Mononuclear cell (primary cell): ENCODE measurements around the gene KIF13A. TPM values are rescaled to one million over a fixed set of nuclear protein-coding genes. Genes with fewer than 3 reads are reported as not detected.
"Not testable (repeated sequence)": the region's sequence is repeated elsewhere in the genome, so short reads cannot be mapped to it uniquely, and the experiment has no call there.

Experiments used
- H3K27me3 ChIP-seq: 2 replicates; pipeline ENCODE4 v1.6.0; 2011; ENCODE audit warnings: low read length, control low read depth; ENCODE audit not compliant: insufficient read depth
- H3K4me1 ChIP-seq: 2 replicates; pipeline ENCODE4 v1.5.1; 2011; ENCODE audit warnings: mild to moderate bottlenecking, low read length, control low read depth; ENCODE audit not compliant: insufficient read depth
- H3K4me3 ChIP-seq: 2 replicates; pipeline ENCODE4 v1.5.1; 2011; ENCODE audit warnings: mild to moderate bottlenecking, low read length, moderate library complexity
- H3K9me3 ChIP-seq: 2 replicates; pipeline ENCODE4 v1.5.1; 2011; ENCODE audit warnings: low read depth, mild to moderate bottlenecking, control low read depth, low read length
- total RNA-seq: library from RNA; depleted of rRNA; stranded (reverse); fragments of >200 nt; gene quantifications from one replicate; pipeline ENCODE4 v1.2.3, GENCODE V29; 2012

KIF13A gene
- 18.1 TPM for total RNA-seq

DNA sequence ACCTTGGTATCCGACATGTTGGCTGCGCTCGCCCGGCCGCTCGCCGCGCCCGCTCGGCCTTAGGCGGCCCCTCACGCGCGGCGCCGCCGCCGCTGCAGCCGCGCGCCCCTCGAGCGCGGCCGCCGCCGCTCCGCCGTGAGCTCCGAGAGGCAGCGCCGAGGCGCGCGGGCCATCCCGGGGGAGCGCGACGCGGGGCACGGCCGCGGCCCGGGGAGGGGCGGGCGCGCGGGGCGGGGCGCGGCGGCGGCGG is at the start of gene KIF13A:
Gene KIF13A, minus strand, starts transcription at position 189 of the 250 bp plus-strand sequence. Its CDS starts 172 bp downstream, at position 17.
- Histone ChIP-seq H3K4me3 (peak within 1 kb of the TSS; percentile 52), H3K4me1 (peaks cover 50% of the 10 kb centered on the region), H3K9me3 (no peaks in the 10 kb centered on the region), H3K27me3 (no peaks in the 10 kb centered on the region)

DNA sequence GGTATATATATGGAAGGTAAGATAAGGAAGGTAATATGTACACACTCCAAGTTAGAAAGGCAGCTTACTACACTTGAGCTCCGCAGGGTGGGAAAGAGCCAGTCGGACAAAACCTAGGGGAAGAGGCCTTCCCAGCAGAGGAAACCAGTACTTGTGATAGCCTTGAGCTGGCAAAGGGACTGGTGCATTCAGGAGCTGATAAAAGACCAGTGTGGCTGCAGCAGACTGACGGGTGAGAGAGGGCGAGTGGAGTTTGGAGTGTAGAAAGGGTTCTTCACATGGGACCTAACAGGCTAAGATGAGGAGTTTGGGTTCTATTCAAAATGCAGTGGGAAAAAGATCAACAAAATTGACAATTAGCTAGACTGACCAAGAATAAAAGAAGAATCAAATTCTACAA is 49.3 kb upstream of the KIF13A start:
- no peak overlapping the region for H3K4me3 ChIP-seq
- no peaks in the 10 kb centered on the region for H3K9me3 ChIP-seq
- no peaks in the 10 kb centered on the region for H3K27me3 ChIP-seq

DNA sequence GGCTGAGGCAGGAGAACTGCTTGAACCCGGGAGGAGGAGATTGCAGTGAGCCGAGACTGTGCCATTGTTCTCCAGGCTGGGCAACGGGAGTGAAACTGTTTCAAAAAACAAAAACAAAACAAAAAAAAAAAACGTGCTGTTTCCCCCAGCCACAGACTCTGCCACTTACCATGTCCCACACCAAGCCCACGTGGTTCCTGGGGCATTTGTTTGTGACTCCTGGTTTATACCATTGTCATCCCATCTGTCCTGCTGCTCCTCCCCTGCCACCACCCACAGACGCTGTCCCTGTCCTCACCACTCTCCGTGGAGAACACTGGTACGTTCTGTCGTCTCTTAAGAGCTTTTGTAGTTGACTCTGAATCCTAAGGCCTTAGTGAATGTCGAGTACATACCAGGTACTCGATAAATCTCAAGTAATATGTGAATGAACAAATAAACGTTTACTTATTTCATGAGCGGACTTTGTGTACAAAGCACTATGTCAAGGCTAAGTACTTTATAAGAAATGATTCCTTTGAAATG is 48.0 kb upstream of the KIF13A start:
- Histone ChIP-seq H3K4me3 (no peak overlapping the region), H3K9me3 (no peaks in the 10 kb centered on the region), H3K27me3 (no peaks in the 10 kb centered on the region), H3K4me1 (no peaks in the 10 kb centered on the region)

More for the DNA sequence above, 49.3 kb upstream of the KIF13A start:
- no peaks in the 10 kb centered on the region for H3K4me1 ChIP-seq

DNA sequence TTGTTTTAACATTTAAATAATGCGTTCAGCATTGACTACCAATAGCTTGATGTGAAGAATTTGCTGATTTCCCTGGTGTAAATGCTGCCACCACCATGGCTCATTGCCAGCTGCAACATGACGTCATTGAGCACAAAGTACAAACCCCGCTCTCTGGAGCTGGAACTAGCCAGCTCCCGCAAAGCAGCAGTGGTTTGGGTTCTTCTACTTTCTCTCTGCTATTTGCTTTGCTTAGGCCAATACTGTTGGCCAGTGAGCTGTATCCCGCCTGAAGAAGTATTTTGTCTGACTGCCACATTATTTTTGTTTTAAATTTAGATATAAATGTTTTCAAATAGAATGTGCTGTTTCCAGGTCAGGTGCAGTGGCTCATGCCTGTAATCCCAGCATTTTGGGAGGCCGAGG is 47.4 kb upstream of the KIF13A start:
- Histone ChIP-seq H3K4me3 (no peak overlapping the region), H3K9me3 (no peaks in the 10 kb centered on the region), H3K4me1 (no peaks in the 10 kb centered on the region), H3K27me3 (no peaks in the 10 kb centered on the region)

DNA sequence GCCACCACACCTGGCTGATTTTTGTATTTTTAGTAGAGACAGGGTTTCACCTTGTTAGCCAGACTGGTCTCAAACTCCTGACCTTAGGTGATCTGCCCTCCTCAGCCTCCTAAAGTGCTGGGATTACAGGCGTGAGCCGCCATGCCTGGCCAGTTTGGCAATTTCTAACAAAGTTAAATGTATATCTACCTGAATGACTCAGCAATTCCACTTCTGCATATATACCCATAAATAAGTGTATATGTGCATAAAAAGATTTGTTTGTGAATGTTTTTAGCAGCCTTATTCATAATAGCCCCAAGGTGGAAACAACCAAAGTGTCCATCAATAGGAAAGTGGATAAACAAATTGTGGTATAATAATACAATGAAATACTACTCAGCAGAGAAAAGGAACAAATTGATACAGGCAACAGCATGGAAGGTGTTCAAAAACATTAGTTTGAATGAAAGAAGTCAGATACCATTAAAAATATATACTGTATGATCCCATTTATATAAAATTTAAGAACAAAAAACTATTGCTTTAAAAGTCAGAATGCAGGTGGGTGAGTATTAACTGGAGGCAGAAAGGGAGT is 44.3 kb upstream of the KIF13A start:
- Histone ChIP-seq H3K9me3 (no peaks in the 10 kb centered on the region), H3K4me3 (no peak overlapping the region), H3K4me1 (no peaks in the 10 kb centered on the region), H3K27me3 (no peaks in the 10 kb centered on the region)

DNA sequence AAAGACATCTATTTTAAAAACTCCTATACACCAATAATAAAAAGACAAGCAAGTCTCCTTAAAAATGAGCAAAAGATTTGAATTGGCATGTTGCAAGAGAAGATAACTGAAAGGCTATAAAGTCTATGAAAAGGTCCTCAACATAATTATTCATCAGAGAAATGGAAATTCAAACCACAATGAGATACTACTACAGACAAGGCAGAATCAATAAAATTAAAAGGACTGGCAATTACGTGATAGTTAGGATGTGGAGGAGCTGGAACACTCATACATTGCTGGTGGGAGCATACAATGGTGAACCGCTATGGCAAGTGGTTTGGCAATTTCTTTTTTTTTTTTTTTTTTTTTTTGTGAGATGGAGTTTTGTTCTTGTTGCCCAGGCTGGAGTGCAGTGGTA is 43.8 kb upstream of the KIF13A start:
- H3K9me3 ChIP-seq = no peaks in the 10 kb centered on the region
- no peak overlapping the region for H3K4me3 ChIP-seq
- no peaks in the 10 kb centered on the region for H3K27me3 ChIP-seq
- no peaks in the 10 kb centered on the region for H3K4me1 ChIP-seq

DNA sequence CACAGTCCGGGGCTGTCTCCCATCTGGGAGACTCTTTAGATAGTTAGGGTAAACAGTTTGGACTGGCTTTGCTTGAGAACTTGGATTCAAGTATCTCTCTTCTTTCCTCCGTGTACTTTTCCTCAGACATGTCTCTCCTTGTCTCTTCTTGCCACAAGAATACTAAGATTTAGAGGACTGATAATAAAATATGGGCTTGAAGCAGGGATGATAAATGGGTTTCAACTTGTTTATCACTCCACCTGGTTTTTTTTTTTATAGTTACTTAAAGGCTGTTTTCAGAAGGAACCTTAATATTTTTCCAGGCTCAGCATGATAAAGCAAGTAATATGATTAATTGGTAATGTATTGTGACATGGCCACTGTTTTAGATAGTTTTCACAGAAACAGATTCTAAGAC is 40.9 kb upstream of the KIF13A start:
- Histone ChIP-seq H3K27me3 (no peaks in the 10 kb centered on the region), H3K4me3 (no peak overlapping the region), H3K9me3 (no peaks in the 10 kb centered on the region), H3K4me1 (no peaks in the 10 kb centered on the region)

DNA sequence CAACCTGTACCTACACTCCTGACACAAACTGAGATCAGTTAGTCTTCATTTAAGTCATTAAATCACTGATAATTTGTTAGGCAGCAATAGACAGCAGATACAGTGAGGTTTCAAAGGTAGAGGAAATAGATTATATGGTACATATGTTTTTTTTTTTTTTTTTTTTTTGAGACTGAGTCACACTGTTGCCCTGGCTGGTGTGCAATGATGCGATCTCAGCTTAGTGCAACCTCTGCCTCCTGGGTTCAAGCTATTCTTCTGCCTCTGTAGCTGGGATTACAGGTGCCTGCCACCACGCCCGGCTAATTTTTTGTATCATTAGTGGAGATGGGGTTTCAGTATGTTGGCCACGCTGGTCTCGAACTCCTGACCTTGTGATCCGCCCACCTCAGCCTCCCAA is 38.2 kb upstream of the KIF13A start:
- H3K9me3 ChIP-seq = no peaks in the 10 kb centered on the region
- H3K4me3 ChIP-seq = no peak overlapping the region
- H3K4me1 ChIP-seq = no peaks in the 10 kb centered on the region
- no peaks in the 10 kb centered on the region for H3K27me3 ChIP-seq

DNA sequence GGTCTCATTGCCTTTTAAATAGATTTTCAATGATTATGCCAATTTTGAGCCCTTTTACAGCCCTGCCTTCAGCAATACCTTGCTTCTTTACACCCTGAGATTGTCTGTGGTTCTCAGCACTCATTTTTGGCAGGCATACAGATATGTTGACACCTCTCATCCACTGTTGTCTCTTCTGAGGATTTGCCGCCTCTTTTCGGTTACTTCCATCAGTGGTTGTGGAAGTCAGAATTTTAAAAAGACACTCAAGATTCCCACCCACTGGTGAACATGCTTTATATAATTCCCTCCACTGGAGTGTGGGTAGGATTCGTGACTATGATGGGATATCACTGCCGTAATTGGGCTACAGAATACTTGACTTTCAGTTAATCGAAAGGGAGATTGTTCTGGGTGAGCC is 37.4 kb upstream of the KIF13A start:
- H3K9me3 ChIP-seq = no peaks in the 10 kb centered on the region
- no peak overlapping the region for H3K4me3 ChIP-seq
- H3K27me3 ChIP-seq = no peaks in the 10 kb centered on the region
- no peaks in the 10 kb centered on the region for H3K4me1 ChIP-seq

DNA sequence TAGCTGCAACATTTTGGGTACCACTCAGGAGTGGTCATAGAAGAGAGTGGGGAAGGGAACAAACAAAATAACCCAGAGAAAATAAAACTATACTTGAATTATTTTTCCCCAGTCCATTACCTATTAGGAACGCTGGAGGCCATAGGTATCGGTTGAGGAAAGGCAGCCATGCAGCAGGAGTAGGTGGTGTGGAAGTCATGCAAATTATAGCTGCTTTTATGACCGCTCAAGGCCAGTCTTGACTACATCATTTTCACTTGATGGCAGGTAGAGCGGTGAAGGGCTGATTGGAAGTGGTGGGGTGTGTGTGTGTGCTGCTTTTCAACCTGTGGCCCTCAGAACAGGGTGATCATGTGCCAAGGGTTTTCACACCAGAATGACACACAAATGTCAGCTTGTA is 36.5 kb upstream of the KIF13A start:
- H3K4me1 ChIP-seq = no peaks in the 10 kb centered on the region
- H3K4me3 ChIP-seq = no peak overlapping the region
- H3K27me3 ChIP-seq = no peaks in the 10 kb centered on the region
- H3K9me3 ChIP-seq = no peaks in the 10 kb centered on the region

DNA sequence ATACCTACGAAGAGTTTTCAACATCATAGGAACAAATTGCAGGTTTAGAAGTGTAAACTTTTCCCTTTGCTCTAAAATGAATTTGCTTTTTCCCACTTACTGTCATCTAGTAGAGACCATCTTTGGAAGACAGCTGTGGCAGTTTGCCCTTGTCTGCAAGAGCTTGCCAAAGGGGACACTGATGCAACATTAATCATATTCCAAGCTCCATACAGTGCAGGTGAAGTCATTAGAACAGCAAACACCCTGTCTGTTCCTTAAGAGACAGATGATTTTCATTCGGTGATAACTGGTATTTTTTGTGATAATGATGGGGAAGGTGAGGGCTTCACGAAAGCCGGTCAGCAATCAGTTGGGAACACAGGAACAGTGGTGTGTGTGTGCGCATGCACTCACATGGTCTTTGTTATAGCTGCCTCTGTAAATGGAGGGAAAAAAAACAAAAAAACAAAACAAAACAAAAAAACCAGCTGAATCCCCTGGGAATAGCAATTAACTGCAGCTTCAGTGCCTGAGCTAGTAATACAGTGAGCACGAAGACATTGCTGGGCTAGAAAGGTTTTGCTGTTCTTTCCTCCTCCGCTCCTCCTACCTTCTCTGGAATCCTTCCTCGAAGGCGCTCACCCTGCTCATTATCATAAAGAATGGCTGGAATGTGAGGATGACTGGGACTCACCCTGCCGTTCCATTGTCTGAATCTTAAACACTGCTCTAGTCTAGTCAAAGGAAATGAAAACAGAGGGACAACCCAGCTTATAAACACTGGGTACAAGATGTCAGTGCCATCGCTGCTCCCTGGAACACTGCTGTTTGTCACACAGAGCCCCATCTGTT is 35.2 kb upstream of the KIF13A start:
- no peaks in the 10 kb centered on the region for H3K4me1 ChIP-seq
- no peak overlapping the region for H3K4me3 ChIP-seq
- H3K9me3 ChIP-seq = no peaks in the 10 kb centered on the region
- no peaks in the 10 kb centered on the region for H3K27me3 ChIP-seq

DNA sequence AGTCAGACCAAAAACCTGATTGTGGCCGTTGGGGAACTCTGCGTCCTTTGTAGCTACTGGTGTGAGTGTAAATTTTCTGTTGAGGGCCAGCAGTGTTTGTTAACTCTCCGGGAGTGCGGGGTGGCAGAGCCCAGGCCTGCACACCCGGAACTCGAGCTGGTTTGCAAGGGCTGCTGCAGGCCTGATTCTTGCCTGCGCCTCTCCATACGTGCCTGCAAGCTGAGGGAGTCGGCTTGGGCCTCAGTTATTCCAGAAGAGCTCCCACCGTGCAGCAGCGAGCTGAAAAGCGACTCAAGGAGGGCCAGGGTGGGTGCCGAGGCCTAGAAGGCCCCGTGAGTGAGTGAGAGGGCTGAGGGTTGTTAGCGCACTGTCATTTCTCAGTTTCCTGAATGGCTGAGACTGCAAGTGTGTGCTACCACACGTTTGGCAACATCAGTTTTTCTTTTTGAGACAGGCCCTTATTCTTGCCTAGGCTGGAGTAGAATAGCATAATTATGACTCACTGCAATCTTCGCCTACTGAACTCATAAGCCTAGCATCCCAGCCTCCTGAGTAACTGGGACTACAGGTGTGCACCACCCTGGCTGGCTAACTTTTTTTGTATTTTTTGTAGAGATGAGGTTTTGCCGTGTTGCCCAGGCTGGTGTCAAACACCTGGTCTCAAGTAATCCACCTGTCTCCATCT is 33.9 kb upstream of the KIF13A start:
- H3K9me3 ChIP-seq = no peaks in the 10 kb centered on the region
- no peaks in the 10 kb centered on the region for H3K27me3 ChIP-seq
- no peak overlapping the region for H3K4me3 ChIP-seq
- no peaks in the 10 kb centered on the region for H3K4me1 ChIP-seq

DNA sequence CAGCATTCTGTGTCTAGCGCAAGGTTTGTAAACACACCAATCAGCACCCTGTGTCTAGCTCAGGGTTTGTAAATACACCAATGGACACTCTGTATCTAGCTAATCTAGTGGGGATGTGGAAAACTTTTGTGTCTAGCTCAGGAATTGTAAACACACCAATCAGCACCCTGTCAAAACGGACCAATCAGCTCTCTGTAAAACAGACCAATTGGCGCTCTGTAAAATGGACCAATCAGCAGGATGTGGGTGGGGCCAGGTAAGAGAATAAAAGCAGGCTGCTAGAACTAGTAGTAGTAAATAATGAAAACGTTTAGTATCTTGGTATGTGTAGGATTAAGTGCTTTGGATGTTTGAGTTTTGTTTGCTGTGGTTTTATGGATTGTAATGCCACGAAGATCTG is 33.1 kb upstream of the KIF13A start:
- not testable (repeated sequence) for H3K27me3 ChIP-seq, H3K4me3 ChIP-seq, H3K4me1 ChIP-seq, H3K9me3 ChIP-seq

DNA sequence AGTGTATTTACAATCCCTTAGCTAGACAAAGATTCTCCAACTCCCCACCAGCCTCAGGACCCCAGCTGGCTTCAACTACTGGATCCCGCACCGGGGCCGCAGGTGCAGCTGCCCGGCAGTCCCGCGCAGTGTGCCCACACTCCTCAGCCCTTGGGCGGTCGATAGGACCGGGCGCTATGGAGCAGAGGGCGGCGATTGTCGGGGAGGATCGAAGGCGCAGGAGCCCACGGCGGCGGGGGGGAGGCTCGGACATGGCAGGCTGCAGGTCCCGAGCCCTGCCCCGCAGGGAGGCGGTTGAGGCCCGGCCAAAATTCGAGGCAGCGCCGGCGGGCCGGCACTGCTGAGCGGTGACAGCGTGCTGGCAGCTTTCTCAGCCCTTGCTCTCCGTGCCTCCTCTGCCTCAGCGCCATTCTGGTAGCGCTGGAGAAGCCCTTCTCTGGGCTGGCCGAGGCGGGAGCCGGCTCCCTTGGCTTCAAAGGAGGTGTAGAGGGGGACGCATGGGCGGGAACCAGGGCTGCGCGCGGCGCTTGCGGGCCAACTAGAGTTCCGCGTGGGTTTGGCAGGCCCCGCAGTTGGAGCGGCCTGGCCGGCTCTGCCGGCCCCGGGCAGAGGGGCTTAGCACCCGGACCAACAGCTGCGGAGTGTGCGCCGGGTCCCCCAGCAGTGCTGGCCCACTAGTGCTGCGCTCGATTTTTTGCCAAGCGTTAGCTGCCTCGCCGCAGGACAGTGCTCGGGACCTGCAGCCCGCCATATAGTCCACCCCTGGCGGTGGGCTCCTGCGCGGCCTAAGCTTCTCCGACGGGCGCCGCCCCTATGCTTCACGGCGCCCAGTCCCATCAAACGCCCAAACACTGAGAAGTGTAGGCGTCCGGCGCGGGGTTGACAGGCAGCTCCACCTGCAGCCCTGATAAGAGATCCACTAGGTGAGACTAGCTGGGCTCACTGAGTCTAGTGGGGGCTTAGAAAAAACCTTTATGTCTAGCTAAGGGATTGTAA is 32.4 kb upstream of the KIF13A start:
- Histone ChIP-seq H3K4me1 (no peaks in the 10 kb centered on the region), H3K4me3 (no peak overlapping the region), H3K27me3 (no peaks in the 10 kb centered on the region), H3K9me3 (no peaks in the 10 kb centered on the region)

DNA sequence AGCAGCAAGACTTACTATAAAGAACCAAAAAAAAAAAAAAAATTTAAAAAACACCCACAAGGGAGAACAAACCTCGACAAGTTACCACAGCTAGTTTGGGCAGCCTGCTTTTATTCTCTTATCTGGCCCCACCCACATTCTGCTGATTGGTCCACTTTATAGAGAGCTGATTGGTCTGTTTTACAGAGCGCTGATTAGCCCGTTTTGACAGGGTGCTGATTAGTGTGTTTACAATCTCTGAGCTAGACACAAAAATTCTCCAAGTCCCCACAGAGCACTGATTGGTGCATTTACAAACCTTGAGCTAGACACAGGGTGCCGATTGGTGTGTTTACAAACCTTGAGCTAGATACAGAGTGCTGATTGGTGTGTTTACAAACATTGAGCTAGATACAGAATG is 31.7 kb upstream of the KIF13A start:
- not testable (repeated sequence) for H3K27me3 ChIP-seq, H3K4me3 ChIP-seq, H3K4me1 ChIP-seq, H3K9me3 ChIP-seq
